HG02798 (cell line): ENCODE measurements around the gene ANO6.

Source experiments
- ATAC-seq: cut with Tn5 transposase; IDR thresholded peaks from one replicate; pipeline ENCODE4 v1.9.1; 2021; ENCODE audit warnings: mild to moderate bottlenecking; ENCODE audit not compliant: unreplicated experiment, poor library complexity

Gene ANO6

DNA sequence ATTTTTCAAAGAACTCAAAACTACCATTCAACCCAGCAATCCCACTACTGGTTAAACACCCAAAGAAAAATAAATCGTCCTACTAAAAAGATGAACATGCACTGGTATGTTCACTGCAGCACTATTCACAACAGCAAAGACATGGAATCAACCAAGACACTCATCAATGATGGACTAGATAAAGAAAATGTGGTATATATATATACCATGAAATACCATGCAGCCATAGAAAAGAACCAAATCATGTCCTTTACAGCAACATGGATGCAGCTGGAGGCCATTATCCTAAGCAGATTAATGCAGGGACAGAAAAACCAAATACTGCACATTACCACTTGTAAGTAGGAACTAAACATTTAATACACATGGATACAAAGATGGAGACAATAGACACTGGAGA is 3.8 kb upstream of the ANO6 start:
- ATAC-seq = no peak

DNA sequence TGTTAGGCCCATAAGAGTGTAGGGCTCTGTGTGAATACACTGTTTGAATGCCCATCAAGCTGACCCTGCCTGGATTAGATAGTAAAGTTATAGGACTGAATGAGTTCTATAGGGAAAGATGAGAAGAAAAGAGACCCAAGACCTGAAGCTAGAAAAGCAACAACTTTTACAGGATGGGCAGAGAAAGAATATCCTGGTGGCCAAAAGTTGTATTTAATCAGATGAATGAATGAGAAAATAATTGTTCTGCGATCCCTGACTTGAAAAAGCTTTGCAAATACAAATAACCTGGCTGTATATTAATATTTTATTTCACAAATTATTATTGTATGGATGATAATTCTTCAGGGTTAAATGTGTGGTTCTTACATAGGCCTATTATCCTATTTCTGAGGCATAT is 2.8 kb upstream of the ANO6 start:
- ATAC-seq = no peak

DNA sequence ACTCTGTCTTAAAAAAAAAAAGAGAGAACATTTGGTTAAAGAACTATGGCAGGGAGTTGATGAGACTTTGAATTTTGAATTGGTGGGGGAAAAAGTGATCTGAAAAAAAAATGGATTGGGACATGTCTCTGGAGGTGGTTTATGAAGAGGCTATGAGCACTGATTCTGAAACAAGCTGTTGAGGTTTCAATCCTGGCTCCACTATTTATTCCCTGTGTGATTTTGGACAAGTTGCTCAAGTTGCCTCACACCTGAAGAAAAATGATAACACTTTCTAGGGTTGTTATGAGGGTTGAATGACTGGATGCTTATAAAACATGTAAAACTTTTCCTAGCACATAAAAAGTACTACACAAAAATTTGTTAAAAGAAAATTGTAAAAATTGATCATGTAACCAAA is 1.8 kb upstream of the ANO6 start:
- no peak for ATAC-seq

DNA sequence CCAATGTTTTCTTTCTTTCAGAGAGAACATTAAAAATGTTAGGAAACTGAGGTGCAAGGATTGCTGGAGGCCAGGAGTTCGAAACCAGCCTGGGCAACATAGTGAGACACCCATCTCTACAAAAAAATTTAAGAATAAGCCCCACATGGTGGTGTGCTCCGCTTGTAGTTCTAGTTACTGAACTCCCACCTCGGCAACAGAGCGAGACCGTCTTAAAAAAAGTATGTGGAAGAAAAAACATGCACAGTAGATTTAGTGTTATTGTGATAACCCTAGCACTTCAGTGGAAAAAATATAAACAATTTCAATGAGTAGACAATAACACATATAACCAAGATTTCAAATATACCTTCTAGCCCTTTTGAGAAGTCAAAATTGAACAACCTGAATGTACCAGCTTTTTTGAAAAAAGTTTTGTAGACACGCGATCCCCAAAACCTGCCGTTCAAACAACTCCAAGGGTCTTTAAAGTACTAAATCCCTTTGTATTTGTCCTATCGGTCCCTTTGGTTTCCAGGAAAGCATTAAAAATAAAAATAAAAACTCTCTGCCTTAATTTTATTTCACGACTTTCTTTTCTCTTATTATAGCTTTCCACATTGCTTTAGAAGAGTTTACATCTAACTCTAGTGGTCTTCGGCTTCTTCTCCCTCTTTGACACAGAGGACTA is 1.0 kb upstream of the ANO6 start:
- ATAC-seq = no peak

DNA sequence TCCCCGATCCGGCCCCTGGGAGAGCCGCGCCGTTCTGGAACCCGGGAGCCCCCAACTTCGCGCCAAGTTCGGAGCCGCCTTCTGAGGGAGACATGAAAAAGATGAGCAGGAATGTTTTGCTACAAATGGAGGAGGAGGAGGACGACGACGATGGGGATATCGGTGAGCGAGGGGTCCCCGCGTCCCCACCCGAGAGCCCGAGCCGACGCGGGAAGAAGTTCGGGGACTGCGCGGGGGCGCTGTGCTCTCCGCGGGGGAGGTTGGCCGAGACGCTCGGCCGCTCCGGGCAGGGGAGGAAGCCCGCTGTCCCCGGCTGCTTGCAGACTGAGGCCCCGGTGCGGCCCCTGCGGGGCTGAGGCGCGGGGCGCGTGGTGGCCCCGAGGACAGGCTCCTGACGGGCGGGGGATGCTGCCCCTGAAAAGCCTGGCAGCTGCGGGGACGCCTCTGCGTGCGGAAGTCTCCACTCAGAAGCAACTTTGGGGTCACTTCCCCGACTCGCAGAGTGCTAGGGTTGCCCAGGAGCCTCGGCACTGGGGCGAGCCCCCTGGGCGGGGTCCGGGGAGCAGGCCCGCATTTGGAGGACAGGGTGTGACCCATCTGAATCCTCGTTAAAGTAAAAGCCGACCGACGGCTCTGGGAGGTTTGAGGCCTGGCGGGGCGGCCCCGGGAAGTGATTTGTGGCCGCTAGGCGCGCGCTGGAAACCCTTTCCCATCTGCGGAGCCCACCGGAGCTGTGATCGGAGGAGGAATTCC is 511 bp downstream of the ANO6 start:
- peak; percentile 52 for ATAC-seq

DNA sequence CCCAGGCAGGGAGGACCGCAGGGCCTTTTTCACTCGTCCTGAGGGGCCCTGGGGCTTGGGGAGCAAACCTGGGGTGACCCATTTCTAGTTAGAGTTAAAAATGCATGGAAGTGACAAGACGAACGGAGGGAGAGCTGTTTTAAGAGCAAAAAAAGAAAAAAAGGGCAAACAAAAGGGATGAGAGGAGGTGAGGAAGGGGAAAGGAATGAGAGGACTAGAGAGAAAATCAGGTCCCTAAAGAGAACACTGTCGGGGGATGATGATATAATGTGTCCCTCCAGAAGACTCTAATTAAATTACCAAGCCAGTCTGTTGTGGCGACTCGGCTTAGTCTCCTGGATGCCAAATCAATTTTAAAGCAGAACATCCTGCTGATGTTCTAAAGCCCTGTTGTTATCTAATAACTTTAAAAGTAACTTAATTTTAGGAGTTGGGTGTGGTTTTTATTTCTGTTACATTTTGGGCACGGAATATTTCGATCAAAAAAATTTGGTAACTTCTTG is 1.1 kb downstream of the ANO6 start:
- no peak for ATAC-seq

DNA sequence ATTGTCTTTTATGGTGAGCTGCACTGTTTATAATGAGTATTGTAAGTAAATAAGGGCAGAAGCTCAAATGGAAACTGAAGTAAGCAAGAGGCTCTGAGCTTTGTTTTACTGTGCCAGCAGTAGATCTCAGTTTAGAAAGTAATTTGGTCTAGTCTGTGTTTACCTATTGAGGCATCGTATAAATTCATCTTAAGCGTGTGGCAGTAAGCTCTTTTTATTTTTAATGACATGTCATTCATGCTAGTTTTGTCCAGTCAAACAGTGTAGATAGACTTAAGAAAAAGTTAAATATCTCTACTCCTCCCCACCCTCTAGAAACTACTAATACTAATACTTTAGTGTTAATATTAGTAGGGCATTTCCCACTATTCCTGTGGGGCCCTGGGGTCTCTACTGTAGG is 2.0 kb downstream of the ANO6 start:
- no peak for ATAC-seq

DNA sequence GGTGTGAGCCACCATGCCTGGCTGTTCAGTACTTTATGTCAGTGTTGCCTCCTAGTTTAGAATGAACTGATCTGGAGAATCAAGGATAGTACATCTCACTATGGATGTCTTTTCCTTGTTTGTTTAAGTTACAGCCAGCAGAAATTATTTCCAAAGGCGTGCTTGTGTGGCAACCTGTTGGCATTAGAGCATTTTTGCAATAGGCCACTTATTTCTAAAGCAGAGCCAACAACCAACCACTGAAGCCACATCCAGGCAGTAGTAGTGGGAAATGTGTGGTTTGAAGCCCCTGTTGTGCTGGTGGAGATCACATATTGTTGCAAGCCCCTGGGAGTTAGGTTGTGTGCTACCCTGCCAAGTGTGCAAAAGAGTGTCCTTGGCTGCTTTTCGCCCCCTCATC is 3.7 kb downstream of the ANO6 start:
- ATAC-seq = no peak

DNA sequence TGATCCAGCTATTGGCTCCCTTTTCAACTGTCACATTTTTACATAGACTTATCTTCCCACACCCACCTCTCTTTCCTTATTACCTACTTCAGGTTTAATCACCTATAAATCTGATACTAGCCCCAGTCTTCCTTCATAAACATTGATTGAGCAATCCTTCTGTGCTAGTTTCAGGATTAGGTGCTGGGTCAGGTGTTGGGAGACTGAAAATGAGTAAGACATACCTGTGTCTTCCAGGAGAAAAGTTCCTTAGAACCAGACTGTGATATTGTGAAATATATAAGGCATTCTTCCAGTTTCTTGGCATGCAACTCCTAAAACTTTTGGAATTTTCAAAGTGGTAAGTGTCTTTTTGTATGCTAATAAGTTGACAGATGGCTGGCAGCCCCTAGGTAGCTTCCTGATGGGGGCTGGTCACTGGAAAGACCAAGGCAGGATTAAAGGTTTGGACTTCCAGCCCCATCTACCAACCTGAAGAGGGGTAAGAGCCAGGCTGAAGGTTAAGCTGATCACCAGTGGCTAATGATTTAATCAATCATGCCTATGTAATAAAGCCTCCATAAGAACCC is 4.6 kb downstream of the ANO6 start:
- no peak for ATAC-seq

DNA sequence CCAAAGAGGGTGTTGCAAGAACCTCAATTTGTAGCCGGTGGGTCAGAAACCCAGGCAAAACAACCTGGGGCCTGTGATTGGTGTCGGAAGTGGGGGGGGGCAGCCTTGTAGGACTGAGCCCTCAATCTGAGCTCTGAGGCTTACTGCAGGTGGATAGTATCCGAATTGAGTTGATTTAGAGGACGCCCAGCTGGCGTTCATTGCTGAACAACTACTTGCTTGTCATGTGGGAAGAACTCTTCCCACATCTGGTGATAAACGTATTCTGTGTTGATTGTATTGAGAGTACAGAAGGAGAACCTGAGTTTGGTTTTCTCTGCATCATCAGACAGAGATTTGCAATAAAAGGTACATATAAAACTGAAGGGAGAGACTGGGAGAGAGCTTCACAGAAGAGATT is 5.1 kb downstream of the ANO6 start:
- no peak for ATAC-seq

DNA sequence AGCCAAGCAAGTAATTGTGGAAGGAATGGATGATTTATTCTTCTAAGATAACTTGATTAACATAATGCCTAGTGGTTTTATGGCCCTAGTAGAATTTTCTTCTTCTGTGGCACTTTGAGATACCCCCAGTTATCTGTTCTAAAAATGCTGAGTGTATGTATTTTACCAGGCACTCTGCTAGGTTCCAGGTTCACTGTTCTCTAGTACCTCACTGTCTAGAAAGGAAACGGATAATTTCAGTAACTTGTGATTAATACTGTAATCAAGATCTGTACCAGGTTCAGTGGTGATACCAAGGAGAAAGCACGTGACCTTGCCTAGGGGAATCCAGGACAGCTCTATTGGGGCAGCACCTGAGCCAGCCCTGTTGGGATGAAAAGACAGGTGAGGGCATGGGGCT is 8.0 kb downstream of the ANO6 start:
- peak; percentile 25 for ATAC-seq

DNA sequence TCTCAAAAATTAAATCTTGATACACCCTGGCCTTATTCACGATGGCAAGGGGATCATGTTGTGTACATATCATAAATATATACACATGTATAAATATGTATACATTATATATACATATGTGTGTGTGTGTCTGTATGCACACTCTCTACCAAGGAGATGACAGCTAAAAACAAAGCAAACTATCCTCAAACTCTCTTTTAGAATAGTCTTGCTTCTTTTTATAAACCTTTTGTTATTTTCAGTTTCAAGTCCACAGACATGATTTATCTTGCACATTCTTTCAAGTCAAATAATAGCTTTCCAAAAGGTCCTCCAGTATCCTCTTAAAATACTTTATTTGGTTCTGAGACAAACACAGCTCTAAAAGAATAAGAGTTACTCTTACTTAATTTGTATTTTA is 8.4 kb downstream of the ANO6 start:
- peak; percentile 40 for ATAC-seq

DNA sequence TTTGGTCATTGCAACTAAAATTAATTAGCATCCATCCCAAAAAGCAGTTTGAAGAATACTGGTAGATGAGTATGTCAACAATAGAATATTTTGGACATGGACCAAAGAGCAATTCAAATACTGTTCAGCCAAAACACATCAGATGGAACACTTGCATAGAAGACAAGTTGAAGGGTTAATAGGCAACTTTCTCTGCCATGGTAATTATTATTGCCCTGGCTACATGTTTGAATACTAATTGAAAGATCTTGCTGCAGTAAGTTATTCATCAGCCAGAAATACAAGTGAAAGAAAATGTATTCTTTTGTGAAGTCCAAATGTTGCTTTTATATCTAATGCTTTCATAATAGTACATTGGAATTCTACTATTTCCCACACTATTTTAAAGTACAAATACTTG is 10.1 kb downstream of the ANO6 start:
- no peak for ATAC-seq

DNA sequence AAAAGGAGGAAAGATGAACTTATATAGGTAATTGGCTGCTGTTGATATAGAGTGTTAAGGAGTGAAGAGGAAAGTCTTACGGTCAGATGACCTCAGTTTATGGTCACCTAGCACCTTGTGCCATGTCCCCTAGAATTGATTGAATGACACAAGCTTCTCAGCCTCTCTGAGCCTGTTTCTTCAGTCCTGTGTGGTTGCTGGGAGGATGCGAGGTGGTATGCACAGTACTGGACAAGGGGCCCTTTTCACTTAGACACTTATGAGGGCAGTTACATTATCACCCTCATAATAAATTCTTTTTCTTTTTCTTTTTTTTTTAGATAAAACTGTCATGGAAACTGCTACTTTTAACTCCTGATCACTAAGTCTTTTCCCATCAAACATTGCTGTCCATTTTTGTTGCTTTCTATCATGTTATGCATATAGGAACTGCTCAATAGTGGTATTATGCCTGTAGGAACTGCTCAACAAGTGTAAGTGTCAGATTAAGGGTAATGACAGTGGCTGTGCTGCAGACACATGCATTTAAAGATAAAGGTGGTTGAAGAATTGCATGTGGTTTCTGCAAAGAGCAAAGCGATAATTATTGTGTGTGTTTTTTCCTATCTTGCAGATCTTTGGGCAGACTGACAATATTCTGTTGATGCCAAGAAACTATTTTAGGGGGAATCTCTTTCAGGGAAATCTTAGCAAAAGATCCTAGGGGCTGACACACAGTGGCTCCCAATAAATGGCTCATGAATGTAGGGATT is 11.6 kb downstream of the ANO6 start:
- ATAC-seq = no peak

DNA sequence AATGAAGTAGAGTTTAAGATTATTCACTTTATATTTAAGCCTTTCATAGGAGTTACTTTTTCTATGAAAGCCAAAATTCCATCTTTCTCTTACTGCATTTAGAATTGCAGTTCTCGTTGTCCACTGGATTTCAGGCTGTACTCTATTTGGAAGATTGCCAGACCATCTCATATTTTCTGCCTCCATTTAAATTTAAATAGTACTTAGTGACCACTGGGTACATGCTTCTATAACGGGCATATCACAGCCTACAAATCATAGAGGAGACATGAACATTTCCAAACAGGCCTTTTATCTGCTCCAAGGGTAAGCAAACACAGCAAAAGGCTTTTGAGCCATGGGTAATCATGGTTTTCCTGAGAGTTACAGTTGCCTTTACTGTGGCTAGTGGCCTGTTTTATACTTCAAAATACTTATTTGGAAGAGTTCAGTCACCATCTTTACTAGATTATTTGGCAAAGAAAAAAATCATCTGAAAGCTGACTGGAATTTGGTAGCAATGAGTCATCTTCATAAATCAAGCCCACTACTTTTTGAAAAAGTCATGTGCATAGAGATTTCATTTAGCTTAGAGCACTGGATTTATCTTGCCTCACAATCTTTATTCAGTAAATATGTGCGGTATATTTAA is 15.7 kb downstream of the ANO6 start:
- no peak for ATAC-seq

DNA sequence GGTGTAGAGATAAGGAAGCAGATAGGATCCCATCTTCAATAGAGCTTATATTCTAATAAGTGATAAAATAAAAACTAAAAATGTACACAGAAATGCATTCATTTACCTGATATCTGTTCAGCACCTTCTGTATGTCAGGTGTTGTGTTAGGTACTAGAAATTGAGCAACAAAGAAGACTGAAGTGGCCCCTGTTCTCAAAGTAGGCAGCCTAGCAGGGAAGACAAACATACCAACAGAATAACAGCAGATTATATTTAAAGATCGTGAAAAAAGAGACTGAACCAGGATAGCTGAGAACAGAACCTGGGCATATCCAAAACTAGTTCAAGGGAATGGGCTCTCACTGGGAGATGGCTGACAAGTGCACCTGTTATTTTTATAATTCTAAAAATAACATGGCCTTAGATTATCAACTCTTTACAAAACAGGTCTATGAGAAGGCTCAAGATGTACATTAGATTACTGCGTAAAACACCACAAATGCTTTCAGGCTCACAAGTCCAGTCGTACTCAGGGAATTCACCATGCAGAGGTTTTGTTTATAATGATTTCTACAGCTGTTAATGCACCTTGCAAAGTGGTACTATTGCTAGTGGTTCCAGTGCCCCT is 16.4 kb downstream of the ANO6 start:
- ATAC-seq = no peak

DNA sequence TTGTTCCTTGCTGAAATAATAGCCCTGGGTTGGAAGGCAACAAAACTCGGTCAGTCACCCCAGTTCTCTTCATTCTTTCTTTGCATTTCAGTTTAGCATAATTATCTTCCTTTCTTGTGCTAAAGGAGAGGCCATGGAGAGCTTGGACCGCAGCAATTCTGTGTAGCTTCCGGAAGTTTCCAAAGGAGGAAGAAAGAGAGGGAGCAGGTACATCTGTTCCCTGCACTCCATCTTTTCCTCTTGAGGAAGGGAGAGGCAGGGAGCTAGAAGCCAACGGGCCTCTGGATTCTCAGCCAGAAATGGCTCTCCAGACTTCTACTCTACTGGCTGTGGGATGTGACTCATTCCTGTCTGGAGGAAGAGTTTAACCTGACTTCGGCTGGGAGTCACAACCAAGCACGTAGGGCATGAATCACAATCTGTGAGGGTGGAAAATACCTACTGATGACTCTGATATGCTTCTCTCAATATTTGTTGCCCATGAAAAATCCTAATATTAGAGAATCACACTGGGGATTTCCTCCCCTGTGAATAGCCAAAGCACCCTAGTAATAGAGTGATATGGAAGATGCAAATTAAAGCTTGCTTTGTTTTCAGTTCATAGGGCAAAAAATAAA is 17.0 kb downstream of the ANO6 start:
- ATAC-seq = peak; percentile 55

DNA sequence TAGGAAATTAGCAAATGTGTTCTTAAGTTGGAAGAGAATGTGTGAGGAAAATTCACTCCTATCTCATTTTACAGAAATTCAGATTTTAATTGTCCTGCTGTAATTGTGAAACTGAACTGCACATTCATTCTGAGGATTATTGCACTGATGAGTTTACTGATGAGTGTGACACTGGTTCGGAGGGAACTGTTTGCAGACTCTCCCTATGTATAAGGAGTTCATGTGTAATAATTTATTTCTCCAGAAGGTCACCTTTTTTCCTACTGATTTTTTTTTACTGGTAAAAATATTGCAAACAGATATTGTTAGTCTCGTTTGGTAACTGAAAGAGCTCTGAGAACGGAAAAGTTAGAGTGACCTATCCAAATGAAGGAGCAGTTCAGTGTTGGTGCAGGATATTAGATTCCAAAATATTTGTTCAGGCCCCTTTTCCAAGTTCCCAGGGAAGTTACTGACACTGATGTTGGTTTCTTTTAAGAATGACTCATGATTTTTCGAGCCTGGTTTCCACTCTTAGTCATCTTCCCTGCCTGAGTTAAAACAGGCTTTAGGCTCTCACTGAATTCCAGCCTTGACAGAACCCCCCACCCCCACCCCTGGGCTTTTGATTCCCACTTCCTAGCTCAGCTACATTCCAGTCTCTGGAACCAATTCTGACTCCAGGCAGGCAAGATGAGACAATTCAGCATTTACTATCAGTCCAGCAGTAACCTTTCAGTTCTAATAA is 18.4 kb downstream of the ANO6 start:
- ATAC-seq = peak; percentile 29
